Naive thymus-derived CD8-positive, alpha-beta T cell (primary cell): Measurements from ENCODE around the gene ADORA2A. TPM values are rescaled to one million over a fixed set of nuclear protein-coding genes. Genes with fewer than 3 reads are reported as not detected.

Source experiments
- ATAC-seq, 2 donors: fragments of 150-1000 bp; cut with Tn5 transposase in 1 of 2; sonication (Bioruptor Pico), chemical (Tn5 transposase) in 1 of 2; 1 replicate in 1 of 2; 2 replicates in 1 of 2; pipeline ENCODE4 v1.10.0; 2021; ENCODE audit warnings: mild to moderate bottlenecking in 2 of 2, moderate library complexity in 2 of 2
- POLR2A ChIA-PET: fragments of 350-600 bp; sonication (Branson Sonifier 250); formaldehyde crosslinking; loops from one replicate; lab custom pipeline; 2021; ENCODE audit warnings: antibody characterized with exemption; lab: Charles Lee
- DNase-seq, 10 donors: peaks; one replicate each; pipeline versions ENCODE4 v3.0.0 to v3.0.0-alpha.2; 2020 to 2022
- H3K27ac Mint-ChIP-seq, 10 donors: one replicate each; pipeline ENCODE4 v1.8.0; 2020 to 2022; ENCODE audit warnings: mild to moderate bottlenecking in 10 of 10, mixed read lengths in 10 of 10, moderate library complexity in 4 of 10, inconsistent platforms in 1 of 10
- H3K27me3 Mint-ChIP-seq, 5 donors: one replicate each; pipeline ENCODE4 v1.8.0; 2021 to 2022; ENCODE audit warnings: mixed read lengths in 5 of 5
- H3K36me3 Mint-ChIP-seq, 3 donors: one replicate each; pipeline ENCODE4 v1.8.0; 2020 to 2022; ENCODE audit warnings: mixed read lengths in 3 of 3, mild to moderate bottlenecking in 2 of 3, inconsistent platforms in 1 of 3
- H3K4me1 Mint-ChIP-seq, 4 donors: one replicate each; pipeline ENCODE4 v1.8.0; 2021 to 2022; ENCODE audit warnings: mixed read lengths in 4 of 4
- H3K4me3 Mint-ChIP-seq, 10 donors: one replicate each; pipeline ENCODE4 v1.8.0; 2020 to 2022; ENCODE audit warnings: mild to moderate bottlenecking in 10 of 10, mixed read lengths in 10 of 10, moderate library complexity in 6 of 10, inconsistent platforms in 1 of 10
- H3K9me3 Mint-ChIP-seq, 9 donors: one replicate each; pipeline ENCODE4 v1.8.0; 2020 to 2022; ENCODE audit warnings: mixed read lengths in 9 of 9, mild to moderate bottlenecking in 3 of 9, inconsistent platforms in 1 of 9, moderate library complexity in 1 of 9
- polyA plus RNA-seq, 3 donors: library from polyadenylated mRNA; unstranded; fragments of 300-500 nt; fragmentation: Illumina TruSeq; gene quantifications; one replicate each; pipeline ENCODE4 v1.2.3, GENCODE V29; 2021
- total RNA-seq, 8 experiments: library from RNA in 2 of 8; stranded (reverse) in 2 of 8; gene quantifications; one replicate each; pipeline ENCODE4 v1.2.3 and lab custom pipeline; 2021 to 2026

The ADORA2A gene
- total and polyA plus RNA-seq, 5 experiments from 2014 or later = 29.2 to 105 (median 58.7) TPM

GRCh38 chr22:24421428-24421931, 5.9 kb upstream of the ADORA2A start:
- DNase-seq (peak in 6 of 10 donors; percentile 39 to 77 (median 50)), ATAC-seq (peak; percentile 31 to 60)
- Mint-ChIP-seq H3K27ac (peak overlapping the region in 9 of 10 donors; percentile 29 to 86 (median 68)), H3K27me3 (no peaks in the 10 kb centered on the region), H3K36me3 (peaks cover 0 to under 1% (median 0%) of the 10 kb centered on the region in 3 donors), H3K9me3 (no peaks in the 10 kb centered on the region), H3K4me1 (peaks cover 17 to 31% (median 23%) of the 10 kb centered on the region in 4 donors), H3K4me3 (peak overlapping the region in 7 of 10 donors; percentile 23 to 85 (median 61))
- POLR2A ChIA-PET = interaction anchor here (1.3 to 1.8 kb wide), 3 partner anchors 10 to 82 kb away, joined by 3 to 8 read pairs (median 4); no protein-coding TSS in a partner anchor

- Mint-ChIP-seq H3K27ac (peak overlapping the region in 8 of 10 donors; percentile 12 to 88 (median 82)), H3K27me3 (no peaks in the 10 kb centered on the region), H3K4me3 (peak overlapping the region; percentile 61 to 93 (median 72)), H3K4me1 (peaks cover 20 to 37% (median 30%) of the 10 kb centered on the region in 4 donors), H3K36me3 (no peaks in the 10 kb centered on the region), H3K9me3 (no peaks in the 10 kb centered on the region)
- no peak for ATAC-seq
- no peak for DNase-seq
- POLR2A ChIA-PET = interaction anchor here (0.7 to 1.8 kb wide), 4 partner anchors 9 to 81 kb away, joined by 3 to 8 read pairs (median 4); no protein-coding TSS in a partner anchor
Measured at GRCh38 chr22:24422102-24422665, 5.2 kb upstream of the ADORA2A start.

DNA sequence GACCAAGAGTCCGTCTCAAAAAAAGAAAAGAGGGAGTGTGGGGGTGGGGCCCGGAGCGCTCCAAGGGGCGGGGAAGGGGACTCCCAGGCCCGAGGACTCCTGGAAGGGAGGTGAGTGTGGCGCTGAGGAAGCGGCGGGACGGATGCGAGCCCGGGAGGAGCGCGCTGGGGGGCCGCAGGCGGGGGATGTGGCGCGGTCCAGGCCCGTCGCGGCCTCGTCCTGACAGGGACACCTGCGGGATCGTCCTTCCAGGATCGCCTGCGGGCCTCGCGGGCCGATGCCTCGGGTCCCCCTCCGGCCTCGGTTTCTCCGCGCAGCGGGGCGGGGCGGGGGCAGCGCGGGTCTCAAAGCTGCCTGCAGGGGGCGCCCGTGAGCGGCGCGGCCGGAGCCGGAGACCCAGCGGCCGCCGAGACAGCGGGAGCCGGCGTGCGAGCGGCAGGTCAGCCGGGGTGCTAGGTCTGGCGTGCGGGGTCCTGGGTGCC, 3.8 kb upstream of the ADORA2A start:
- POLR2A ChIA-PET = interaction anchor here (0.7 to 1.6 kb wide), 6 partner anchors 12 to 109 kb away, joined by 3 to 21 read pairs (median 4); no protein-coding TSS in a partner anchor
- no peaks in the 10 kb centered on the region for H3K27me3 Mint-ChIP-seq
- H3K9me3 Mint-ChIP-seq = no peaks in the 10 kb centered on the region
- H3K27ac Mint-ChIP-seq = peak overlapping the region in 4 of 10 donors; percentile 13 to 84 (median 62)
- DNase-seq (peak; percentile 30 to 80 (median 64)), ATAC-seq (peak in 1 of 2 donors; percentile 19)
- peak overlapping the region; percentile 61 to 93 (median 74) for H3K4me3 Mint-ChIP-seq
- H3K36me3 Mint-ChIP-seq = no peaks in the 10 kb centered on the region
- H3K4me1 Mint-ChIP-seq = peaks cover 30 to 47% (median 39%) of the 10 kb centered on the region in 4 donors

- Mint-ChIP-seq H3K27ac (peak overlapping the region in 8 of 10 donors; percentile 25 to 84 (median 54)), H3K36me3 (no peaks in the 10 kb centered on the region), H3K4me1 (peaks cover 31 to 54% (median 44%) of the 10 kb centered on the region in 4 donors), H3K9me3 (no peaks in the 10 kb centered on the region), H3K27me3 (no peaks in the 10 kb centered on the region), H3K4me3 (peak overlapping the region; percentile 62 to 93 (median 74))
- ATAC-seq (peak in 1 of 2 donors; percentile 19), DNase-seq (peak in 6 of 10 donors; percentile 22 to 55 (median 44))
- POLR2A ChIA-PET = interaction anchor here (0.7 to 1.6 kb wide), 7 partner anchors 11 to 108 kb away, joined by 3 to 21 read pairs (median 4); no protein-coding TSS in a partner anchor
Measured at GRCh38 chr22:24424001-24424900, 3.1 kb upstream of the ADORA2A start.

DNA sequence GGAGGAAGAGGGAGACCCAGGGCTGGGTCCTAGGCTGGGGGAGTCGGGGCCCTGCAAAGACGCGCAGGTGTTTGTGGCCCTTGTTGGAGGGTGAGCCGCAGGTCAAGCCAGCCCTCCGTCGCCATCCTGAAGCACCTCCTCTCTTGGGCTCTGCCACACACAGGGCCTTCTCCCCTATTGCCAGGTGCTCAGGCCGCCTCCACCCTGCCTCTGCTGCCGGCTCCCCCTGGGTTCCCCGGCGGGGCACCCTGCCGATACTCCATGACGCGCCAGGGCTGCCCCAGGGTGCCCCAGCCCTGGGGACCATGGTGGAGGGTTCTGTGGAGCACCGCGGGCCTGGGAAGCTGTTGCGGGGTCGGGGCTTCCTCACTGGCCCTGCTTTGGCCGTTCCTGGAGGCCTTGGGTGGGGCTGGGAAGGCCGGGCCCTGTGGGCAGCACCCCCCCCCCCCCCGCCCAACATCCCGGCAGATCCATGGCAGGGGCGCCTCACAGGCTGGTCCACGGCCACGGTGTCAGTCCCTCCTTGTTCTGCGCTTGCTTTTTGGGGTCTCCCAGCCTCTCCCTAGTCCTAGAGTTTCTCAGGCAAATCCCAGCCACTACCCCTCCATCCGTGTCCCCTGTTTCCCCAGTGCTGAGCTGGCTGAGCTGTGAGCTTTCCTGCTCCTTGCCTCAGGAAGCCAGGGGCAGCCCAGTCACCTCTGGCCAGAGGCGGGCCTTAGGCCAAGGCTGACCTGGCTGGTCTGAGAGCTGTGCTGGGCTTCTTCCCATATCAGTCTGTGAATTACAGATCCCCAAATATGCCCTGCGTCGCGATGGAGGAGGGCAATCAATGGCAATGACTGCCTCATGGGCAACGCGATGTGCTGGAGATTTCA, 2.3 kb upstream of the ADORA2A start:
- peak overlapping the region; percentile 86 to 99 (median 94) for H3K4me3 Mint-ChIP-seq
- DNase-seq (no peak), ATAC-seq (no peak)
- H3K27ac Mint-ChIP-seq = peak overlapping the region; percentile 89 to 100 (median 96)
- H3K4me1 Mint-ChIP-seq = peaks cover 33 to 63% (median 53%) of the 10 kb centered on the region in 4 donors
- POLR2A ChIA-PET = interaction anchor here (1.1 to 3.7 kb wide), 6 partner anchors 10 to 130 kb away, joined by 4 to 48 read pairs (median 5); partner anchors contain the start of gene GUCD1
- H3K9me3 Mint-ChIP-seq = no peaks in the 10 kb centered on the region
- no peaks in the 10 kb centered on the region for H3K36me3 Mint-ChIP-seq
- no peaks in the 10 kb centered on the region for H3K27me3 Mint-ChIP-seq

DNA sequence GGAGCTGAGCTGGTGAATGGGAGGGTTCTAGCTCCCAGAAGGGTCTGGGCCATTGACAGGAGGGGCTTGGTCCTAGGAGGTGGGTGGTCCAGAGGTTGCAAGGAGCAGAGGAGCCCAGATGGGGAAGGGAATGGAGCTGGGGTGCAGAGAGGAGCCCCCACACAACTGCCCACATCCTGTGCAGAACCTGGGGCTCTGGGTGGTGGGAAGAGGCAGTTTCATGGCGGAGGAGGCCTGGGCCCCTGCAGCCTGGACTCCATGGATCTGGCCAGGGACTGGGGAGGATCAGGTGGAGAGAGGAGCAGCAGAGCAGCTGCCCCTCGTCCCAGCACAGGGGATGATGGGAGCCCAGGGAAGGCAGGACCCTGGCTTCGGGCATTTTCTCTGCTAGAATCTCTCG, 963 bp upstream of the ADORA2A start:
- POLR2A ChIA-PET = interaction anchor here (0.6 to 3.7 kb wide), 10 partner anchors 10 to 270 kb away, joined by 3 to 48 read pairs (median 5); partner anchors contain the start of genes GUCD1 and SPECC1L
- peak overlapping the region; percentile 89 to 100 (median 96) for H3K27ac Mint-ChIP-seq
- no peaks in the 10 kb centered on the region for H3K9me3 Mint-ChIP-seq
- H3K4me3 Mint-ChIP-seq = peak overlapping the region; percentile 86 to 99 (median 94)
- no peak for DNase-seq
- peaks cover 0 to 2% (median 0%) of the 10 kb centered on the region in 3 donors for H3K36me3 Mint-ChIP-seq
- no peak for ATAC-seq
- H3K27me3 Mint-ChIP-seq = no peaks in the 10 kb centered on the region
- peaks cover 38 to 70% (median 63%) of the 10 kb centered on the region in 4 donors for H3K4me1 Mint-ChIP-seq

GRCh38 chr22:24426851-24427499, 424 bp upstream of the ADORA2A start:
- H3K36me3 Mint-ChIP-seq = peaks cover 0 to 4% (median 0%) of the 10 kb centered on the region in 3 donors
- peak; percentile 6 to 12 for ATAC-seq
- POLR2A ChIA-PET = interaction anchor here (0.6 to 3.7 kb wide), 16 partner anchors 9 to 273 kb away, joined by 3 to 48 read pairs (median 5); partner anchors contain the start of genes GUCD1, SNRPD3 and SPECC1L
- H3K4me3 Mint-ChIP-seq = peak overlapping the region; percentile 86 to 99 (median 94)
- H3K9me3 Mint-ChIP-seq = no peaks in the 10 kb centered on the region
- peaks cover 42 to 73% (median 68%) of the 10 kb centered on the region in 4 donors for H3K4me1 Mint-ChIP-seq
- no peaks in the 10 kb centered on the region for H3K27me3 Mint-ChIP-seq
- peak in 8 of 10 donors; percentile 32 to 73 (median 59) for DNase-seq
- peak overlapping the region; percentile 89 to 100 (median 96) for H3K27ac Mint-ChIP-seq

GRCh38 chr22:24428751-24429410, 1.5 kb downstream of the ADORA2A start:
- ATAC-seq (no peak), DNase-seq (peak in 3 of 10 donors; percentile 29 to 41 (median 32))
- H3K4me3 Mint-ChIP-seq = peak overlapping the region; percentile 86 to 99 (median 94)
- H3K9me3 Mint-ChIP-seq = no peaks in the 10 kb centered on the region
- H3K27ac Mint-ChIP-seq = peak overlapping the region; percentile 89 to 100 (median 96)
- peaks cover 47 to 84% (median 80%) of the 10 kb centered on the region in 4 donors for H3K4me1 Mint-ChIP-seq
- no peaks in the 10 kb centered on the region for H3K27me3 Mint-ChIP-seq
- POLR2A ChIA-PET = interaction anchor here (0.6 to 3.7 kb wide), 12 partner anchors 7 to 511 kb away, joined by 3 to 48 read pairs (median 5); partner anchors contain the start of genes GUCD1 and SNRPD3
- H3K36me3 Mint-ChIP-seq = peaks cover 0 to 7% (median 0%) of the 10 kb centered on the region in 3 donors

- Mint-ChIP-seq H3K27ac (peak overlapping the region; percentile 89 to 100 (median 96)), H3K36me3 (peaks cover 0 to 13% (median 0%) of the 10 kb centered on the region in 3 donors), H3K27me3 (no peaks in the 10 kb centered on the region), H3K4me1 (peaks cover 53 to 92% (median 87%) of the 10 kb centered on the region in 4 donors), H3K9me3 (no peaks in the 10 kb centered on the region), H3K4me3 (peak overlapping the region; percentile 86 to 99 (median 94))
- ATAC-seq = no peak
- DNase-seq = peak in 7 of 10 donors; percentile 30 to 69 (median 36)
- POLR2A ChIA-PET = interaction anchor here (0.6 to 1.0 kb wide), 2 partner anchors 12 to 512 kb away, joined by 4 to 5 read pairs; no protein-coding TSS in a partner anchor
Measured at GRCh38 chr22:24429411-24430365, 2.3 kb downstream of the ADORA2A start.
